GM10266 (cell line): ENCODE measurements around the gene REEP2.

Experiments used
- DNase-seq: peaks from one replicate; pipeline ENCODE4 v3.0.0; 2012; ENCODE audit errors: extremely low spot score
- TF ChIP-seq, protein P1 (sequence below): IDR thresholded peaks from 2 replicates; pipeline ENCODE4 v1.5.1; 2012; ENCODE audit warnings: mild to moderate bottlenecking, low read depth; ENCODE audit not compliant: control insufficient read depth, insufficient read depth; ENCODE audit errors: missing control alignments

REEP2 gene

GRCh38 chr5:138464008-138464387 lies 25.1 kb downstream of the REEP2 start:
- peak; percentile 94 for DNase-seq
- TF ChIP-seq, protein P1, sequence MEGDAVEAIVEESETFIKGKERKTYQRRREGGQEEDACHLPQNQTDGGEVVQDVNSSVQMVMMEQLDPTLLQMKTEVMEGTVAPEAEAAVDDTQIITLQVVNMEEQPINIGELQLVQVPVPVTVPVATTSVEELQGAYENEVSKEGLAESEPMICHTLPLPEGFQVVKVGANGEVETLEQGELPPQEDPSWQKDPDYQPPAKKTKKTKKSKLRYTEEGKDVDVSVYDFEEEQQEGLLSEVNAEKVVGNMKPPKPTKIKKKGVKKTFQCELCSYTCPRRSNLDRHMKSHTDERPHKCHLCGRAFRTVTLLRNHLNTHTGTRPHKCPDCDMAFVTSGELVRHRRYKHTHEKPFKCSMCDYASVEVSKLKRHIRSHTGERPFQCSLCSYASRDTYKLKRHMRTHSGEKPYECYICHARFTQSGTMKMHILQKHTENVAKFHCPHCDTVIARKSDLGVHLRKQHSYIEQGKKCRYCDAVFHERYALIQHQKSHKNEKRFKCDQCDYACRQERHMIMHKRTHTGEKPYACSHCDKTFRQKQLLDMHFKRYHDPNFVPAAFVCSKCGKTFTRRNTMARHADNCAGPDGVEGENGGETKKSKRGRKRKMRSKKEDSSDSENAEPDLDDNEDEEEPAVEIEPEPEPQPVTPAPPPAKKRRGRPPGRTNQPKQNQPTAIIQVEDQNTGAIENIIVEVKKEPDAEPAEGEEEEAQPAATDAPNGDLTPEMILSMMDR, result peak; percentile 80

- peak; percentile 97 for DNase-seq
- TF ChIP-seq, protein P1, result peak; percentile 37
These were observed 25.8 kb downstream of the REEP2 start for GRCh38 chr5:138464388-138465260.

DNA sequence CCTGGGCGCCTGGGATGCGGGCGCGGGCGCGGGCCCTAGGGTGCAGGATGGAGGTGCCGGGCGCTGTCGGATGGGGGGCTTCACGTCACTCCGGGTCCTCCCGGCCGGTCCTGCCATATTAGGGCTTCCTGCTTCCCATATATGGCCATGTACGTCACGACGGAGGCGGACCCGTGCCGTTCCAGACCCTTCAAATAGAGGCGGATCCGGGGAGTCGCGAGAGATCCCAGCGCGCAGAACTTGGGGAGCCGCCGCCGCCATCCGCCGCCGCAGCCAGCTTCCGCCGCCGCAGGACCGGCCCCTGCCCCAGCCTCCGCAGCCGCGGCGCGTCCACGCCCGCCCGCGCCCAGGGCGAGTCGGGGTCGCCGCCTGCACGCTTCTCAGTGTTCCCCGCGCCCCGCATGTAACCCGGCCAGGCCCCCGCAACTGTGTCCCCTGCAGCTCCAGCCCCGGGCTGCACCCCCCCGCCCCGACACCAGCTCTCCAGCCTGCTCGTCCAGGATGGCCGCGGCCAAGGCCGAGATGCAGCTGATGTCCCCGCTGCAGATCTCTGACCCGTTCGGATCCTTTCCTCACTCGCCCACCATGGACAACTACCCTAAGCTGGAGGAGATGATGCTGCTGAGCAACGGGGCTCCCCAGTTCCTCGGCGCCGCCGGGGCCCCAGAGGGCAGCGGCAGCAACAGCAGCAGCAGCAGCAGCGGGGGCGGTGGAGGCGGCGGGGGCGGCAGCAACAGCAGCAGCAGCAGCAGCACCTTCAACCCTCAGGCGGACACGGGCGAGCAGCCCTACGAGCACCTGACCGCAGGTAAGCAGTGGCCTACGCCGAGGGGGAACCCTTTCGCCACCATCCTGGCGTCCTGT lies 26.6 kb downstream of the REEP2 start, which contains the start of gene EGR1:
Gene EGR1, plus strand, starts transcription at position 219 of the 864 bp plus-strand sequence. Its CDS starts 283 bp downstream, at position 502.
- DNase-seq, result peak; percentile 95
- TF ChIP-seq, protein P1, result no peak

- DNase-seq, result no peak
- TF ChIP-seq, protein P1, result no peak
These were observed 27.5 kb downstream of the REEP2 start for GRCh38 chr5:138466125-138466899.

DNA sequence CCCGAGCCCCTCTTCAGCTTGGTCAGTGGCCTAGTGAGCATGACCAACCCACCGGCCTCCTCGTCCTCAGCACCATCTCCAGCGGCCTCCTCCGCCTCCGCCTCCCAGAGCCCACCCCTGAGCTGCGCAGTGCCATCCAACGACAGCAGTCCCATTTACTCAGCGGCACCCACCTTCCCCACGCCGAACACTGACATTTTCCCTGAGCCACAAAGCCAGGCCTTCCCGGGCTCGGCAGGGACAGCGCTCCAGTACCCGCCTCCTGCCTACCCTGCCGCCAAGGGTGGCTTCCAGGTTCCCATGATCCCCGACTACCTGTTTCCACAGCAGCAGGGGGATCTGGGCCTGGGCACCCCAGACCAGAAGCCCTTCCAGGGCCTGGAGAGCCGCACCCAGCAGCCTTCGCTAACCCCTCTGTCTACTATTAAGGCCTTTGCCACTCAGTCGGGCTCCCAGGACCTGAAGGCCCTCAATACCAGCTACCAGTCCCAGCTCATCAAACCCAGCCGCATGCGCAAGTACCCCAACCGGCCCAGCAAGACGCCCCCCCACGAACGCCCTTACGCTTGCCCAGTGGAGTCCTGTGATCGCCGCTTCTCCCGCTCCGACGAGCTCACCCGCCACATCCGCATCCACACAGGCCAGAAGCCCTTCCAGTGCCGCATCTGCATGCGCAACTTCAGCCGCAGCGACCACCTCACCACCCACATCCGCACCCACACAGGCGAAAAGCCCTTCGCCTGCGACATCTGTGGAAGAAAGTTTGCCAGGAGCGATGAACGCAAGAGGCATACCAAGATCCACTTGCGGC lies 28.2 kb downstream of the REEP2 start:
- TF ChIP-seq, protein P1, result no peak
- no peak for DNase-seq

GRCh38 chr5:138467711-138468132 lies 28.9 kb downstream of the REEP2 start:
- TF ChIP-seq, protein P1, result no peak
- no peak for DNase-seq
